GM19351 (cell line): ENCODE results near the gene TRAF3.
A peak's percentile ranks its signal among the peaks of the same experiment; 100 is the strongest.

Experiments
- ATAC-seq: cut with Tn5 transposase; IDR thresholded peaks from one replicate; pipeline ENCODE4 v1.9.1; 2021; ENCODE audit warnings: mild to moderate bottlenecking, moderate library complexity; ENCODE audit not compliant: unreplicated experiment

The TRAF3 gene

DNA sequence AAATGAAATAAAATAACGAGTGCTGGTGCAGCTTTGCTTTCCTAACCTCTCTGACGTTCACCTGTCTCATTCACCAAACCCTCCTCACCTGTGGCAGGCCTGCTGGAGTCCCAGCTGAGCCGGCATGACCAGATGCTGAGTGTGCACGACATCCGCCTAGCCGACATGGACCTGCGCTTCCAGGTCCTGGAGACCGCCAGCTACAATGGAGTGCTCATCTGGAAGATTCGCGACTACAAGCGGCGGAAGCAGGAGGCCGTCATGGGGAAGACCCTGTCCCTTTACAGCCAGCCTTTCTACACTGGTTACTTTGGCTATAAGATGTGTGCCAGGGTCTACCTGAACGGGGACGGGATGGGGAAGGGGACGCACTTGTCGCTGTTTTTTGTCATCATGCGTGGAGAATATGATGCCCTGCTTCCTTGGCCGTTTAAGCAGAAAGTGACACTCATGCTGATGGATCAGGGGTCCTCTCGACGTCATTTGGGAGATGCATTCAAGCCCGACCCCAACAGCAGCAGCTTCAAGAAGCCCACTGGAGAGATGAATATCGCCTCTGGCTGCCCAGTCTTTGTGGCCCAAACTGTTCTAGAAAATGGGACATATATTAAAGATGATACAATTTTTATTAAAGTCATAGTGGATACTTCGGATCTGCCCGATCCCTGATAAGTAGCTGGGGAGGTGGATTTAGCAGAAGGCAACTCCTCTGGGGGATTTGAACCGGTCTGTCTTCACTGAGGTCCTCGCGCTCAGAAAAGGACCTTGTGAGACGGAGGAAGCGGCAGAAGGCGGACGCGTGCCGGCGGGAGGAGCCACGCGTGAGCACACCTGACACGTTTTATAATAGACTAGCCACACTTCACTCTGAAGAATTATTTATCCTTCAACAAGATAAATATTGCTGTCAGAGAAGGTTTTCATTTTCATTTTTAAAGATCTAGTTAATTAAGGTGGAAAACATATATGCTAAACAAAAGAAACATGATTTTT is 128.2 kb downstream of the TRAF3 start:
- ATAC-seq, result no peak

DNA sequence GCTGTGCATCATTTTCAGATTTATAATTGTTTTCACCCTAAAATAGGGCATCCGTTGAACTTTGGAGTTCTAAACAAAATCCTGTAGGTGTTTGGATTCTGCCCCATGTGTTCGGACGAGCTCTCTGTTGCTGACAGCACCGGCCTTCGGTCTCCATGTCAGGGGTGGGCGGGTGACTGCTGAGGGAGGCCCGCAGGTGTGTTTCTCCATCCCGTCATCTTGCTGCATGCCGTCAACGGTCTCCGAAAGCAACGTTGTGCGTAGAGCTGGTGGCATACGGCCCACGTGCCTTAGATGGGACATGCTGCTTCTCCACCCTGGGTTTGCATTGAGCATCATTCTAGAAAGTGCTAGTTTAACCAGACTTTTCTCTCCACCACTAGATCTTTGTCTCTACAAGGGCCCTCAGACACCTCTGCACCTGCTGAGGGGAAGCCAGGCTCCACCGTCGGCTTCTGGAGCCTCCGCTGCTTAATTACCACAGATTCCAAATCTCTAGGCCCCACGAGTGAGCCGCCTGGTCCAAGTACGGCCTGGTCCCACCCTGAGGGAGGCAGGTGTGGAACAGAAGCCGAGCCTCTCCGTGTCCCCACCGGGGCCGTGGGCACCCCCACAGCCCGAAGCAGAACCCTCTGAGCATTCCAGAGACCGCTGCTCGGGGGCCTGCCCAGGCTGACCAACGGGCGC is 129.5 kb downstream of the TRAF3 start:
- no peak for ATAC-seq

DNA sequence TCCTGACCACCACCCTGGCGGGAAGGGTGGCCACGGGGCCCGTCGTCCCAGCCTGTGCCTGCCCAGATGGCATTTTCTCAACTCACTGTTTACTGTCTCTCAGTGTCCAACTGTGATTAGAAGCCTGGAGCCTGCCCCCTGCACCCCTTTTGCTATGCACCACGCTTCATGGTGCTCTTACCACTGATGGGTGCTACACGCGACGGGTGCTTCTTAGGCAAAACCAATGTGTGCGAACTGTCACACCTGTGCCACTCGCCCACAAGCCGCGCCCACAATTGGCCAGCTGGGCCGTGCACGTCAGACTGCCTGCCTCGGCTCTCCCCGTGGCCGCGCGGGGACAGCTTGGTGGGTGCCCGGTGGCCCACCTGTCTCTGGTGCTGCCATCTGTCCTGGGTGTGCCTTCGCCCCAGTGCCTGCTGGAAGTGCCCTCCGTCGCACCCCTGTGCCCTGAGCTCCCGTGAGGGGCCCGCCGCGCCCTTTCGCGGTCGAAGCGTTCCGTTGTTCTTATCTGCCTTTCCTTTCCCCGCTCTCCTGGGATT is 130.1 kb downstream of the TRAF3 start:
- ATAC-seq, result no peak

DNA sequence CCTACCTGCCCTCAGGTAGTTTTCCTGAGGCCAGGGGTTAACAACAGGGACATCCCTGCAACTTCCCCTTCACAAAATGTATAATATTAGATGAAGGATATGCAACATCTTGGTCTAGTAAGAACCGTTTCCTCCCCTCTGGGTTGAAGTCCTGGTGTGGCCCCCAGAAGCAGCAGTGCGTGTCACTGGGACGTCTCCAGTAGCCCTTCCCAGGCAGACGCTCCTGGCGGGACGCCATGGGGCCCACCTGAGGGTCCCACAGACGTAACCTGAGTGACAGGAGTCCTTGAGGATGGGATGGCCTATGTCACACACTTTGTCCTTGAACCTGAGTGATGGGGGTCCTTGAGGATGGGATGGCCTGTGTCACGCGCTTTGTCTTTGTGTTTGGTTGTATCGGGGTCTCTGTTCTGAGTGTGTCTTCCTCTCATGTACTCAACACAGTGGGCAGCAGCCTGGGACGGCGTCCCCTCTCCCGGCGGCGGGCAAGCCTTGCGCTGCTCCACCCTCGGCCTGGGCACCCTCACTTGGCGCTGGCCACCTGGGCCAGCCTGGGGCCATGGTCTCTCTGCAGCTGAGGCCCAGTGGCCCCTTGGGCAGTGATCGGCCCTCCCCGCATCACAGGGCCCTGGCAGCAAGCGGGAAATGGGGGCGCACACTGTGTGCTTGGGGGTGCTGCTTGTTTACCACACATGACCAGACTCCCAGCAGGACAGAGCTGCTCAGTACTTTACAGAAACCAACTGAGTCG is 130.9 kb downstream of the TRAF3 start:
- ATAC-seq, result no peak

DNA sequence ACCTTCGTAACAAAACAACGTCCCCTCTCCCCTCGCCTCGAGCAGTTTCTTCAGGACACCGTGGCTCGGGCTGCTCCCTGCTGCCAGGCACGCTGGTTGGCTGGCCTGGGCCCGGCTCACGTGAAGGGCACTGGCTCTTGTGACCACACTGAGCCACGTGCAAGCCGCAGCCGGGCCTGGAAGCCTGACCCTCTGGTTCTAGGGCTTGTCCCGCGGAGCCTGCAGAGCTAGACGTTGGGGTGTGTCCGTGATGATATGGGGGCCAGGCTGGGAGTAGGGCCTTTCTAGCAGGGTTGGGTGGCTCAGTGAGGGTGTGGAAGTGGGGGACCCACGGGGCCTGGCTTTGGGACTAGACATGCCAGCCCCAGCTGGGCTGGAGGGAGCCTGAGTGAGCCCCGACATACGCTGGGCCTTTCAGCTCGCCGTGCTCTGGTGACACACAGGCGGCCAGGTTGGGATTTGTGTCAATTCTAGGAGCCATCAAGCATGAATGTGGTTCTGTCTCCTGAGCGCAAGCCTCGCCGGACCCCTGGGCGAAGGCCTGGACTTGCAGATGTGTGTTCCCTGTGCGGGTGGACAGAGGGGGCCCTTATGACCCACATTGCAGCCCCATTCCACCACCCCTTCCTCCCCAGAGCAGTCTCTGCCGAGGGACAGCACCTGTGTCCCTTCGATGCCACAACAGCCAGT is 131.7 kb downstream of the TRAF3 start:
- ATAC-seq, result no peak

DNA sequence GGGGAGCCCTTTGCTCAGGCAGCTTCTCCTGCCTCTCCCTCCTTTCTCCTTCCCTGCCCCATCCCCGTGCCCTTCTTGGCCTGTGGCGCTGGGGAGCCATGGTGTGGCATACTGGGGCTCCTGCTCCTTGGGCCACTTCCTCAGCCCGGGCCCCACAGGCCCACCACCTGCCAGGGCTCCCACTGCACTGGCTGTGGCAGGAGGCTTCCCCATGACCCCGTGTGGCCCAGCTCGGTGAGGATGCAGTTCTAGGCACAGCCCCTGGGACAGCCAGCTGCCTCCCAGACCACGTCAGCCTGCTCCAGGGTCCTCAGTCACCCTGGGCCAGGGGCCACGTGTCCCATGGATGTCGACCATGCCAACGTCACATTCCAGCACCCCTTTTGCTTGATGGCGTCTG is 132.2 kb downstream of the TRAF3 start:
- no peak for ATAC-seq

DNA sequence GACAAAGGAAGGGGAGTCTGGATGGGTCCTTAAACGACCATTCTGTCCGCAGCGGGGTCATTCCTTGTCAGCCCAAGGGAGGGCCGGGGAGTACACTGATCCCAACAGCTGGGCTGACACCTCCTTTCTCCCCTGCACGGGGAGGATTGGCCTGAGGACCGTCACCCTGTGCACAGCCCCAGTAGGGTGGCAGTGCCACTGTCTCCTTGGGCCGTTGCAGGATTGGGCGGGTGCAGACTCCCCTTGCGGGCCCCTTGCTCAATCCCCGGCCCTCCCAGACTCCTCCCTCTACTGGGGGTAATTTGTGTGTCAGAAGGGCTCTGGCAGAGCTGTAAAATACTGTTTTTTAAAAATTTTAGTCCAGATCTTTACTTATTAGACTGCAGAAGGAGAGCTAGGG is 132.7 kb downstream of the TRAF3 start:
- no peak for ATAC-seq

DNA sequence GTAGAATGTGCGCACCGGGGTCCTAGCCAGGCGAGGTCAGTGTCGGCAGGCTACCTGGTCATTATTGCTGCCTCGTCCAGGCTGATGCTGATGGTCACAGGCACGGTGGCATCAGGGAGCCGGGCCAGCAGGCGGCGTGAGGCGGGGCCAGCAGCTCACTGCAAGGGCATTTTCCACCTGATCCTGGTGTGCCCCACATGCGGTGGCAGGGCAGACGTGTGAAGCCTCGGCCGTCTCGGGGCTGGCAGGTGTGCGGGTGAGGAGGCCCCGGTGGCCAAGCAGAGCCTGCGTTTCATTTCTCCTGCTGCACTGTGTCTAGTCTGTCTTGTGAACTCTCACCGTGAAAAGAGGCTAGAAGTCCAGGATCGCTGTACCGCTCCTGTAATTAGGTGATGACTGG is 133.2 kb downstream of the TRAF3 start:
- no peak for ATAC-seq

DNA sequence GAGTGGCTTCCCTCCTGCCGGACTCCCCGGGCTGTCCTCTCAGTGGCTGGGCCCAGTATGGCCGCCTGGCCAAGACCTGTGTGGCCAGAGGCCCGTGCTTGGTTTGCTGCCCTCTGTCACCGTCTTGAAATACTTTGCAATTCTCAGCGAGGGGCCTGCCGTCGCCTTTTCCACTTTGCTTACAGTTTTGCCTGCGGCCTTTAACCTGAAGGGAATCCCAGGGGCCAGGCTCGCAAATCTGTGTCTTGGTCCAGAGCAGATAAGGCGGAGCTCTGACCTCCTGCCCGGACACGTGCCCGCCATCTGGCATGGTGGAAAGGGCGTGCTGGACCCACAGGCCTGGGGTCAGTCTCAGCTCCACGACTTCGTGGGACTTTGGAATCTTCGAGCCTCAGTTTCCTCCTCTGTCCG is 134.3 kb downstream of the TRAF3 start:
- ATAC-seq, result no peak

DNA sequence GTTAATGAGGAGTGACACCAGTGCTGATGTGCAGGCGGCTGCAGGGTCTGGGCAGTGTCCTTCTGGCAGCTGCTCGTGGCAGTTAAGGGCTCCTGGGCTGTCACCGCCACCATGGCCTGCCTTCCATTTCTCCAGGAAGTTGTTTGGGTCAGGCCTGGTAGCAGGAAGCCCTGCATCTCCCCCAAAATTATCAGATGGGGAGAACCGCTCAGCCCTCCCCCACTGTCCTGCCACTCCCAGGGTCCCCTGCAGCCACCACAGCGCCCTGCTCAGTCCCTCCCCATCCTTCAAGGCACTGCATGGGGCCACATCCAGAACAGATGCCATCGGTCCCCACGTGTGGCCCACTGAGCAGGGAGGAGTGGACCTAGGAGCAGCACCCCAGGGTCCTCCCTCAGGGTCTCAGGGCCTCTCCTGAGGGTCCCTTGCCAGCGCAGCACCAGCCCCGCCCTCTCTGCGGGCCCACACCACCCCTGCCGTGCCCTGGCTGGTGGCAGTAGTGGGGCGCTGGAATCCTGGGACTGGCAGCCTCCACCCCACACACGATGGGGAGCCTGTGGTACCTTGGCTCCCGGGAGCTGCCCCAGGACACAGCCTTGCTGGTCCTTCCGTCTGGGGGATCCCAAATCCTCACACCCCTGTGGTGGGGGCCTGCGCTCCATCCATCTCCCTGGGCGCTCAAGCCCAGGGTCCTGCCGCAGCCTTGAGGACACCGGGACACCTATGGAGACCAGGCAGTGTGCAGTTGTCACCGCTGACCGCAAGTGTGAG is 134.9 kb downstream of the TRAF3 start:
- no peak for ATAC-seq

DNA sequence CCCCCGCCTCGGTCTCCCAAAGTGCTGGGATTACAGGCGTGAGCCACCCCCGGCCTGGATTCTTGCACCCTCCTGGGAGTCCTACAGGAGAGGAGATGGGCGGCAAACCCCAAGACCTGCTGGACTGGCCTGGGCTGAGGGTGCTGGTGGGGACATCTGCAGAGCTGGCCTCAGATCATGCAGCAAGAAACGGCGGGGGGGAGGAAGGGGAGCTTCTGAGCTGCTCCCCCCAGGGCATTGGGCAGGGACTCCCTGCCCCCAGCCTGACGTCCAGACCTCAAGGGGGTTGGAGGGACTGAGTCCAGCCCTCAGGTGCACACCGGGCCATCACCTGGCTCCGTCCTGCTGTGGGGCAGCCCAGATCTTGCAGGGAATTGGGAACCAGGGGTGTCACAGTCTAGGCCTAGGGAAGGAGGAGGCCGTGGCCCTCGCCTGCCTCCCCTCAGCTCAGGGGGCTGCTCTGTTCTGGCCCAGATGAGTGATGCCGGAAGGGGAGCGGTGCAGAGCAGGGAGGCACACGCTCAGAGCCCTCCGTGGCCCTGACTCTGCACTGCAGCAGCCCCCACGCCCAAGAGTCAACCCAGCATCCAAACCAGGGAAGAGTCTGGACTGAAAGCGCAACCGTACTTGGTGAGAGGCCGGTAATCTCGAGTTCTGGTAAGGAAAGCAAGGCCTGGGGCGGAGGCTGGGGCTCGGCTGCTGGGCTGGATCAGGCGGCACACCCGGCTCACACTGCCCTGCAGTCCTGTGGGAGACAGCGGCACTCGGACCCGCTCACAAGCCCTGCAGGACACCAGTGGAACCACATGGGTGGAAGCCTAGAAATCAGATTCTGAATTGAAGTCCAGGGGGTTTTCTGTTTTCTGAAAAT is 136.3 kb downstream of the TRAF3 start:
- ATAC-seq, result no peak

DNA sequence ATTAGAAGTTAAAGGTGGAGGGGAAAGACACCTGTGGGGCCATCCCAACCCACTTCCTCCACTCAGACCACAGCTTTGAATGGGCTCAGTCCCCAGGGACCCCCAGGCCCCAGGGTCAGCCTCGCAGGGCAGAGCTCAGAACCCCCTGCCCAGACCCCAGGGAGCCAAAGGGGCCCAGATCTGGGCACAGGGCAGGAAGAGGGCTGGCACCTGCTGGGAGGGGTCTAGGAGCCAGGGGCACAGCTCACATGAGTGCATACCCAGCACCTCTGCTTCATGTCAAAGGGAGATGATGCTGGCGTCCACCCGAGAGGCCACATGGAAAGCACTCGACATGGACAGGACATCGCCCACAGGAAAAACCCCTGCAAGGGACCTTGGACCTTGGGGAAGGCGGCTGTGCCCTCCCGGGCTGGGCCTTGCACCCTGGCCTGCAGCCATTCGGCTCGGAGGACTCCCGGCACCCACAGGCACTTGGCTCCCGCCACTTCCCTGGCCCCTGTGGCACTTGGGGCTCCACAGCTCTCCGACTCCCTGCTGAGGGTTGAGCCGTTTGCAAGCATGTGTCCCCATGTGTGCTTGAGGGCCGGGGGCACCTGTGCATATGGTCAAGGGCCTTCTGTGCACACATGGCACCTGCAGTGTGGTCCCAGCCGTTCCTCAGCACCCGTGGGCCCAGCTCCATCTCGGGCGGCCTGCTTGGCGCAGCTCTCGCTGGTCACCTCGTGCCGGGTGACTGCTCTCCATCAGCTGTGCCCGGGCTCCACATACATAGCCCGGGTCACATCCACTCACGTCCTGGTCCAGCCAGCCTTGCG is 137.4 kb downstream of the TRAF3 start:
- no peak for ATAC-seq

DNA sequence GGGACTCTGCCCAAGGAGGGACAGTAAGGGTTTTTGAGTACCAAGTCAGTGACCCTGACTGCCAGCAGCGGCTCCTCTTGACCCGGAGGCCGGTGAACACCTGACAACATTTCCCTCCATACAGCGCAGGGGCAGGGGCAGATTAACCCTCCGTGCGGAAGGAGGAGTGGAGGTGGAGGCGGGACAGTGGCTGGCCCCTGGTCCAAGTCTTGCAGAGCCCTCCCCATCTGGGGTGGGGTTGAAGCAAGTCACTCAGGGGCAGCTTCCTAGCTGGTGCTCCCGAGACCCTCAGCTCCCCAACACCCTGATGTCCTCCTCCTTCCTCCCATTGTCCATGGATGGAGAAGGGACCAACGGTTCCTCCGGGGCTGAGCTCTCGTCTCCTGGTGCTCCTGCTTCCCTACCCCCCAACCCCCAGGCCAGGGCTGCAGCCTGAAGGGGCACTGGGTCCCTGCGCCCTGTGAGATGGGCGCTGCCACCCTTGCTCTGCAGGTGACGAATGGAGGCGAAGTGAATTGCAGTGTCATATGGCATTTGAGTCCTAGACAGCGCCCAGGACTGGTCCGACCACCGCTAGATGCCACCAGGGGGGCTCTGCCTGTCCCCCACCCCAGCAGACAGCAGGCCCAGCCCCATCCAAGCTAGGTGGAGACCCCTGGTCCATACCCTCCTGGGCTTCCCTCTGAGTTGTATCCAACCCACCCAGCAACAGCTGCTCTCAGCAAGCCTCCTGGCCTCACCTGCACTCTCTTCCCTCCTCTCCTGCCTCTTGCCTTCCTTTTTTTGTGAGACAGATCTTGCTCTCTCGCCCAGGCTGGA is 138.3 kb downstream of the TRAF3 start:
- ATAC-seq, result no peak

DNA sequence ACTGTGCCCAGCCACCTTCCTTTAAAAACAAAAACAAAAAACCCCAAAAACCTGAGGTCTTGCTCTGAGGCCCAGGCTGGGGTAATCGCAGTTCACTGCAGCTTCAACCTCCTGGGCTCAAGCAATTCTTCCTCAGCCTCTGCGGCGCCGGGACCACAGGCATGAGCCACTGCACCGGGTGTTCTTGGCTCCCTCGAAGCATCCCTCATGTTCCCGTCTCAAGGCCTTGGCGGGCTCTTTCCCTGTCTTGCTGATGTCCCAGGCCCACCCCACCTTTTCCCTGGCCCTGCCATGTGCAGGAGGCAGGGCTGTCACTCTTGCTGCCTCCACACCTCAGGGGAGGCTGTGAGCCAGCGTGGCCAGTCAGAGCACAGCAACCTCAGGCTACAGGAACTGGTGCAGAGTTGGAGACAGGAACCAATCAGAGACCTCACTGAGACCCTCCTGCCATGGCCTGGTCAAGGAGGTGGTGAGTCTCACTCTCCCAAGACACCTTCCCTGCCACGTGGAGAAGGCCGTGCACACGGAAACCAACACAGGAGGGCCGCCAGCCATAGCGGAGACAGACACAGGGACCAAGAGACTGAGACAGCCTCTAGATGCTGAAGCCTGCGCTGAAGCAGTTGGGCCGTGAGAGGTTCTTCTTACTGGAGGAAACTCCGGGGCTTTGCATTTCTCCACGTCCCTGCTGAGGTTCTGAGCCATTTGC is 139.3 kb downstream of the TRAF3 start:
- ATAC-seq, result no peak

DNA sequence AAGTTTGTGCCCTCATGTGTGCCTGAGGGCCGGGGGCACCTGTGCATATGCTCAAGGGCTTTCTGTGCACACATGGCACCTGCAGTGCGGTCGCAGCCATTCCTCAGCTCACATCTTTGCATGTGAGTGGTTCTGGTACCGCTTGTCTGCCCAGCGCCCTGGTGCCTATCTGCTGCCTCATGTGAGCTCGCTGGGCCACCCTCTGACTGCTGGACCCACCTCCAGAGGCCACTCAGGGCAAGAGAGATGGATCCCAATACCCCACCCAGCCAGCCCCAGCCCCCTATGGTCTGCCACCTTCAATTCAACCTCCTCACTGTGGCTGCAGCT is 139.8 kb downstream of the TRAF3 start:
- ATAC-seq, result no peak

DNA sequence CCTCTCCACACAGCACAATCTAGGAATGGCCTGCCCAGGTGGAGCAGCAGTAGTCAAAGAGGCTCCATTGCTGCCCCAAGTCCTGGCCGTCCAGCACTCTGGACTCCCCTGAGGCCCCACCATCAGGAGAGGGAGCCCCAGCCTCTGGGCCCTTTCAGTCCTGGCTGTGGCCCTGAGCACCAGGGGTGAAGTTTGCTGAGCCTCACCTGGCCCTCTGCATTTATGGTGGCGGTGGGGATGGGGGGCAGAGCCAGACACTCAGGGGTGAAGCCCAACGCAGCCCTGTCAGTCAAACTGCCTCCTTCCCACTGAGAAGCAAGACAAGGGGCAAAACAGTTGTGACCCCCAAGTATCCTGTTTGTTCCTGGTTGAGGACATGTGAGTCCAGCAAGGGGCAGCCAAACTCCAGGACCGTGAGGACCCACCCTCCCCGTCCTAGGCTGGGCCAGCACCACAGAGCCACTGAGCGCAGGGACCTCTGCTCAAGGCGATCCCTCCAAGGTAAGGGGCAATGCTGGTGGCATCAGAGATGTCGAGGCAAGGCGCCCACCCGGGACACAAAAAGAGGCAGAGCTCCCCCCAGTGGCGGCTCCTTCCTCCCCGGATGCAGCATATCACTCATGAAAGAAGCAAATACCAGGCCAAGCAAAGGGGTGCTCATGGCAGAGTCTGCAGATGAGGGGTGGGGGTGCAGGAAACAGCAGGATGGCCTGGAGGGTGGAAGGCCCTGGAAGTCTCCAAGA is 140.4 kb downstream of the TRAF3 start:
- peak; percentile 56 for ATAC-seq
